DOHH2 (cell line): ENCODE measurements around the gene ADAM19.

ENCODE experiments used
- H3F3A ChIP-seq: fragments of 200-600 bp; sonication (generic), shearing (Covaris generic); 2 replicates; pipeline ENCODE4 v1.6.0; 2016; ENCODE audit warnings: antibody characterized with exemption, mild to moderate bottlenecking; ENCODE audit not compliant: control insufficient read depth, insufficient read depth
- H3K27ac ChIP-seq: fragments of 200-600 bp; sonication (generic); 2 replicates; pipeline ENCODE4 v1.5.1; 2014; ENCODE audit warnings: low read depth, mild to moderate bottlenecking, low read length, moderate library complexity
- H3K27me3 ChIP-seq: fragments of 200-600 bp; sonication (generic); 2 replicates; pipeline ENCODE4 v1.6.1; 2014; ENCODE audit warnings: mild to moderate bottlenecking, low read length, mixed read lengths; ENCODE audit not compliant: control insufficient read depth
- H3K36me3 ChIP-seq: fragments of 200-600 bp; sonication (generic); 2 replicates; pipeline ENCODE4 v1.6.1; 2014; ENCODE audit warnings: mild to moderate bottlenecking, low read length, moderate library complexity, mixed read lengths; ENCODE audit not compliant: control insufficient read depth
- H3K4me1 ChIP-seq: fragments of 200-600 bp; sonication (generic); 2 replicates; pipeline ENCODE4 v1.6.1; 2014; ENCODE audit warnings: mild to moderate bottlenecking, low read length, mixed read lengths; ENCODE audit not compliant: control insufficient read depth
- H3K4me2 ChIP-seq: fragments of 200-600 bp; sonication (generic); 2 replicates; pipeline ENCODE4 v1.6.0; 2014; ENCODE audit warnings: mild to moderate bottlenecking, low read length, moderate library complexity
- H3K4me3 ChIP-seq: fragments of 200-600 bp; sonication (generic); 2 replicates; pipeline ENCODE4 v1.5.1; 2014; ENCODE audit warnings: mild to moderate bottlenecking, low read length, mixed read lengths
- H3K79me2 ChIP-seq: fragments of 200-600 bp; sonication (generic); 2 replicates; pipeline ENCODE4 v1.6.1; 2014; ENCODE audit warnings: mild to moderate bottlenecking, low read length, mixed read lengths; ENCODE audit not compliant: control insufficient read depth
- H3K9me2 ChIP-seq: fragments of 200-600 bp; sonication (generic); replicated peaks from 2 replicates; pipeline ENCODE4 v1.6.1; 2014; ENCODE audit warnings: mild to moderate bottlenecking, low read length, mixed read lengths; ENCODE audit not compliant: control insufficient read depth
- H3K9me3 ChIP-seq: fragments of 200-600 bp; sonication (generic); 2 replicates; pipeline ENCODE4 v1.6.1; 2014; ENCODE audit warnings: antibody characterized with exemption, low read length, mixed read lengths; ENCODE audit not compliant: control insufficient read depth, insufficient read depth
- H4K20me1 ChIP-seq: fragments of 200-600 bp; sonication (generic); 2 replicates; pipeline ENCODE4 v1.6.0; 2014; ENCODE audit warnings: low read depth, mild to moderate bottlenecking, antibody characterized with exemption, low read length, moderate library complexity; ENCODE audit not compliant: control insufficient read depth, insufficient read depth
- CTCF ChIP-seq: fragments of 200-600 bp; sonication (generic); IDR thresholded peaks from one replicate; pipeline ENCODE4 v1.5.1; 2014; ENCODE audit warnings: antibody characterized with exemption, mild to moderate bottlenecking, low read depth, low read length; ENCODE audit not compliant: poor library complexity, severe bottlenecking
- EZH2phosphoT487 ChIP-seq: fragments of 200-600 bp; sonication (generic); IDR thresholded peaks from 2 replicates; pipeline ENCODE4 v1.6.1; 2017; ENCODE audit warnings: borderline replicate concordance, mild to moderate bottlenecking, antibody characterized with exemption, low read length, moderate library complexity, mixed read lengths

Gene ADAM19

GRCh38 chr5:157593052-157593757 lies 17.6 kb upstream of the ADAM19 start:
- peaks cover 41% of the 10 kb centered on the region for H3F3A ChIP-seq
- H3K4me1 ChIP-seq: peaks cover 70% of the 10 kb centered on the region
- H3K4me3 ChIP-seq: peak overlapping the region; percentile 71
- no peaks in the 10 kb centered on the region; the same call in 1 of the 2 replicates for H3K36me3 ChIP-seq
- H3K27me3 ChIP-seq: no peaks in the 10 kb centered on the region
- TF ChIP-seq CTCF (no peak), EZH2phosphoT487 (no peak)
- peak overlapping the region; percentile 96 for H3K27ac ChIP-seq
- peak overlapping the region; percentile 89 for H3K4me2 ChIP-seq
- H4K20me1 ChIP-seq: no peaks in the 10 kb centered on the region
- H3K9me2 ChIP-seq: no peaks in the 10 kb centered on the region
- H3K79me2 ChIP-seq: 0 out of 2 replicates have a peak, but pooled peaks cover 3% of the 10 kb centered on the region
- no peaks in the 10 kb centered on the region for H3K9me3 ChIP-seq

- Histone ChIP-seq H3K27ac (peak overlapping the region; percentile 96), H3K4me2 (peak overlapping the region; percentile 89)
Measured at GRCh38 chr5:157592594-157592993, 17.0 kb upstream of the ADAM19 start.

GRCh38 chr5:157590478-157590877 lies 14.9 kb upstream of the ADAM19 start:
- no peaks in the 10 kb centered on the region for H4K20me1 ChIP-seq
- no peaks in the 10 kb centered on the region for H3K27me3 ChIP-seq
- no peak for TF ChIP-seq CTCF
- no peak for TF ChIP-seq EZH2phosphoT487
- no peak overlapping the region for H3K4me3 ChIP-seq
- H3K9me2 ChIP-seq: no peaks in the 10 kb centered on the region
- peaks cover 22% of the 10 kb centered on the region for H3F3A ChIP-seq
- H3K4me2 ChIP-seq: no peak overlapping the region
- H3K4me1 ChIP-seq: peaks cover 43% of the 10 kb centered on the region
- no peaks in the 10 kb centered on the region for H3K36me3 ChIP-seq
- H3K27ac ChIP-seq: no peak overlapping the region
- no peaks in the 10 kb centered on the region for H3K9me3 ChIP-seq
- 0 out of 2 replicates have a peak, but pooled peaks cover 3% of the 10 kb centered on the region for H3K79me2 ChIP-seq

More at GRCh38 chr5:157592594-157592993, 17.0 kb upstream of the ADAM19 start:
- H3F3A ChIP-seq: peaks cover 38% of the 10 kb centered on the region
- H3K9me2 ChIP-seq: no peaks in the 10 kb centered on the region
- no peaks in the 10 kb centered on the region for H3K9me3 ChIP-seq
- H3K27me3 ChIP-seq: no peaks in the 10 kb centered on the region
- peaks cover 64% of the 10 kb centered on the region for H3K4me1 ChIP-seq
- no peaks in the 10 kb centered on the region for H3K36me3 ChIP-seq
- no peak for TF ChIP-seq CTCF
- TF ChIP-seq EZH2phosphoT487: no peak
- H4K20me1 ChIP-seq: no peaks in the 10 kb centered on the region
- 0 out of 2 replicates have a peak, but pooled peaks cover 3% of the 10 kb centered on the region for H3K79me2 ChIP-seq
- H3K4me3 ChIP-seq: peak overlapping the region; percentile 71
